Measurements from ENCODE around the gene OLFM4. TPM values are rescaled to one million over a fixed set of nuclear protein-coding genes. Genes with fewer than 3 reads are reported as not detected.

The OLFM4 gene
- total RNA-seq, 1 donor from 2014 or later: 0.20 TPM

GRCh38 chr13:53014495-53015443 lies 13.8 kb upstream of the OLFM4 start:
- DNase-seq (ENCODE audit: low read depth): no peak

- no peak for DNase-seq (ENCODE audit: low read depth)
These were observed 12.6 kb upstream of the OLFM4 start for GRCh38 chr13:53015971-53016370.

- no peak for DNase-seq (ENCODE audit: low read depth)
These were observed 11.1 kb upstream of the OLFM4 start for GRCh38 chr13:53017433-53017970.

- no peak for DNase-seq (ENCODE audit: low read depth)
These were observed 9.6 kb upstream of the OLFM4 start for GRCh38 chr13:53018690-53019647.

GRCh38 chr13:53020764-53021335 lies 7.8 kb upstream of the OLFM4 start:
- no peak for DNase-seq (ENCODE audit: low read depth)

- DNase-seq (ENCODE audit: low read depth): no peak
These were observed 5.4 kb upstream of the OLFM4 start for GRCh38 chr13:53023246-53023645.

- no peak for DNase-seq (ENCODE audit: low read depth)
These were observed 550 bp upstream of the OLFM4 start for GRCh38 chr13:53028063-53028462.

GRCh38 chr13:53032849-53033248 lies 4.2 kb downstream of the OLFM4 start:
- no peak for DNase-seq (ENCODE audit: low read depth)

GRCh38 chr13:53038993-53039392 lies 10.4 kb downstream of the OLFM4 start:
- no peak for DNase-seq (ENCODE audit: low read depth)

GRCh38 chr13:53041968-53042516 lies 13.4 kb downstream of the OLFM4 start:
- no peak for DNase-seq (ENCODE audit: low read depth)

- no peak for DNase-seq (ENCODE audit: low read depth)
These were observed 14.3 kb downstream of the OLFM4 start for GRCh38 chr13:53042877-53043276.

GRCh38 chr13:53043398-53043797 lies 14.8 kb downstream of the OLFM4 start:
- no peak for DNase-seq (ENCODE audit: low read depth)

GRCh38 chr13:53045189-53045588 lies 16.6 kb downstream of the OLFM4 start:
- no peak for DNase-seq (ENCODE audit: low read depth)

GRCh38 chr13:53048880-53049279 lies 20.3 kb downstream of the OLFM4 start:
- DNase-seq (ENCODE audit: low read depth): no peak

- DNase-seq (ENCODE audit: low read depth): no peak
These were observed 21.5 kb downstream of the OLFM4 start for GRCh38 chr13:53050151-53050550.

- DNase-seq (ENCODE audit: low read depth): no peak
These were observed 24.1 kb downstream of the OLFM4 start for GRCh38 chr13:53052675-53053074.

- no peak for DNase-seq (ENCODE audit: low read depth)
These were observed 26.0 kb downstream of the OLFM4 start for GRCh38 chr13:53054569-53054968.

- no peak for DNase-seq (ENCODE audit: low read depth)
These were observed 29.6 kb downstream of the OLFM4 start for GRCh38 chr13:53058065-53058679.

GRCh38 chr13:53060840-53061490 lies 32.4 kb downstream of the OLFM4 start:
- no peak for DNase-seq (ENCODE audit: low read depth)

GRCh38 chr13:53064731-53065130 lies 36.1 kb downstream of the OLFM4 start:
- DNase-seq (ENCODE audit: low read depth): no peak

- no peak for DNase-seq (ENCODE audit: low read depth)
These were observed 37.8 kb downstream of the OLFM4 start for GRCh38 chr13:53066411-53066810.
